22Rv1 (cell line): ENCODE measurements around the gene DSTN.

Experiments
- ZFX ChIP-seq: fragments of 450-650 bp; IDR thresholded peaks from 2 replicates; pipeline ENCODE4 v1.6.1; 2017; ENCODE audit warnings: antibody characterized with exemption, borderline replicate concordance
- TF ChIP-seq, protein P1 (sequence below): fragments of 450-650 bp; IDR thresholded peaks from 2 replicates; pipeline ENCODE4 v1.5.1; 2017; ENCODE audit warnings: mild to moderate bottlenecking

DNA sequence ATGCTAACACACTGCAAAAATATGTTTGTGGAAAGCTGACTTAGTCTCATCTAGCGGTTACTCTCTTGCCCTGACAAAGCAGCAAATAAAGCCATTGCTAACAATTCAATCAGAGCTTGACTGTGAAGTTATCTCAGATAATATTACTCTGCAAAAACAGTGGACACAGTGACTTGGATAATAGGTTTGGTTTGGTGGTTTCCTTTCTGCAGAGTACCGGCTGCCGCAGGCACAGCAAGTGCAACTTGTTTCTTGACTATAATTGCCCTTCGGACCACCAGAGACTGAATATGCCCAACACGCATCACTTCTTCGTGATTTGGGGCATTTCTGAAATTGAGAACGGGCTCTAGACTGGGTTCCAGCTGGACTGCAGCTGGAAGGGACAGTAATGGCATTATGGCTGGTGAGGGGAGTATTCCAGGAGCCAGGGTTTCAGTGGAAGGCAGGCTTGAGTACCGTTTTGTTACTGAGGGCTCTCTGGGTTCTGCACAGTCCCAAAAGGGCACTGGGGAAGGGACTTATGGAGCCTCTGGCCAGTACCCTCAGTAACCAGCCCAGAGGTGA is 40.0 kb downstream of the DSTN start:
- TF ChIP-seq, protein P1, sequence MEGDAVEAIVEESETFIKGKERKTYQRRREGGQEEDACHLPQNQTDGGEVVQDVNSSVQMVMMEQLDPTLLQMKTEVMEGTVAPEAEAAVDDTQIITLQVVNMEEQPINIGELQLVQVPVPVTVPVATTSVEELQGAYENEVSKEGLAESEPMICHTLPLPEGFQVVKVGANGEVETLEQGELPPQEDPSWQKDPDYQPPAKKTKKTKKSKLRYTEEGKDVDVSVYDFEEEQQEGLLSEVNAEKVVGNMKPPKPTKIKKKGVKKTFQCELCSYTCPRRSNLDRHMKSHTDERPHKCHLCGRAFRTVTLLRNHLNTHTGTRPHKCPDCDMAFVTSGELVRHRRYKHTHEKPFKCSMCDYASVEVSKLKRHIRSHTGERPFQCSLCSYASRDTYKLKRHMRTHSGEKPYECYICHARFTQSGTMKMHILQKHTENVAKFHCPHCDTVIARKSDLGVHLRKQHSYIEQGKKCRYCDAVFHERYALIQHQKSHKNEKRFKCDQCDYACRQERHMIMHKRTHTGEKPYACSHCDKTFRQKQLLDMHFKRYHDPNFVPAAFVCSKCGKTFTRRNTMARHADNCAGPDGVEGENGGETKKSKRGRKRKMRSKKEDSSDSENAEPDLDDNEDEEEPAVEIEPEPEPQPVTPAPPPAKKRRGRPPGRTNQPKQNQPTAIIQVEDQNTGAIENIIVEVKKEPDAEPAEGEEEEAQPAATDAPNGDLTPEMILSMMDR = no peak
- no peak for TF ChIP-seq ZFX
